NAMALWA (cell line): ENCODE measurements around the gene SHROOM1.
"Not testable (repeated sequence)": the region's sequence is repeated elsewhere in the genome, so short reads cannot be mapped to it uniquely, and the experiment has no call there.

ENCODE experiments used
- DNase-seq: peaks from one replicate; pipeline ENCODE4 v3.0.0-alpha.2; 2015; ENCODE audit warnings: low spot score

SHROOM1 gene

GRCh38 chr5:132830436-132831094 is at the start of gene SHROOM1:
TSS of gene SHROOM1 (minus strand) at chr5:132830647. CDS start at chr5:132826140, 4,507 bp downstream.
- no peak for DNase-seq

- DNase-seq, result no peak
These were observed 47.5 kb upstream of the SHROOM1 start for GRCh38 chr5:132877938-132878337.

- no peak for DNase-seq
These were observed 47.0 kb upstream of the SHROOM1 start for GRCh38 chr5:132877466-132877865.

GRCh38 chr5:132876020-132876759 is 45.7 kb upstream of the SHROOM1 start:
- no peak for DNase-seq

GRCh38 chr5:132873930-132874271 is 43.5 kb upstream of the SHROOM1 start:
- no peak for DNase-seq

- no peak for DNase-seq
These were observed 42.9 kb upstream of the SHROOM1 start, which contains the start of gene LEAP2 for GRCh38 chr5:132873119-132873929. TSS of gene LEAP2 (plus strand) at chr5:132873668. CDS start at chr5:132873695, 27 bp downstream.

- DNase-seq, result no peak
These were observed 42.3 kb upstream of the SHROOM1 start for GRCh38 chr5:132872788-132873118.

- DNase-seq, result no peak
These were observed 41.2 kb upstream of the SHROOM1 start for GRCh38 chr5:132871459-132872284.

- no peak for DNase-seq
These were observed 40.4 kb upstream of the SHROOM1 start for GRCh38 chr5:132870801-132871200.

- DNase-seq, result no peak
These were observed 38.3 kb upstream of the SHROOM1 start for GRCh38 chr5:132868754-132869153.

- peak; percentile 53 for DNase-seq
These were observed 36.6 kb upstream of the SHROOM1 start for GRCh38 chr5:132867046-132867451.

- DNase-seq, result peak; percentile 99
These were observed 36.0 kb upstream of the SHROOM1 start, which contains the start of the genes GDF9 and UQCRQ for GRCh38 chr5:132866342-132867045. TSS of gene GDF9 (minus strand) at chr5:132866469. CDS start at chr5:132864533, 1,936 bp downstream. TSS of gene UQCRQ (plus strand) at chr5:132866642. CDS start at chr5:132866882, 240 bp downstream.

GRCh38 chr5:132865668-132866341 is 35.4 kb upstream of the SHROOM1 start:
- no peak for DNase-seq

GRCh38 chr5:132860742-132861141 is 30.3 kb upstream of the SHROOM1 start:
- no peak for DNase-seq

GRCh38 chr5:132859889-132860437 is 29.5 kb upstream of the SHROOM1 start:
- no peak for DNase-seq

GRCh38 chr5:132856011-132856410 is 25.6 kb upstream of the SHROOM1 start:
- no peak for DNase-seq

- not testable (repeated sequence) for DNase-seq
These were observed 24.5 kb upstream of the SHROOM1 start for GRCh38 chr5:132854992-132855391.

GRCh38 chr5:132854301-132854700 is 23.9 kb upstream of the SHROOM1 start:
- DNase-seq, result no peak

GRCh38 chr5:132853790-132854189 is 23.3 kb upstream of the SHROOM1 start:
- DNase-seq, result no peak

GRCh38 chr5:132853323-132853722 is 22.9 kb upstream of the SHROOM1 start:
- no peak for DNase-seq
